T-helper 2 cell treated with Interferon-gamma antibody and Interleukin-4, amounts not matched to agents 5 μg/mL and 100 μg/mL, for 36 hours (primary cell): ENCODE results near the gene GPR31.

Experiments used
- DNase-seq: peaks from one replicate; pipeline ENCODE4 v3.0.0; 2021; ENCODE audit warnings: low spot score
- H3K27ac Mint-ChIP-seq: one replicate; pipeline ENCODE4 v1.8.0; 2021; ENCODE audit warnings: mild to moderate bottlenecking, mixed read lengths
- H3K27me3 Mint-ChIP-seq: one replicate; pipeline ENCODE4 v1.8.0; 2021; ENCODE audit warnings: low read depth, mixed read lengths
- H3K36me3 Mint-ChIP-seq: one replicate; pipeline ENCODE4 v1.8.0; 2021; ENCODE audit warnings: low read depth, mixed read lengths
- H3K4me1 Mint-ChIP-seq: one replicate; pipeline ENCODE4 v1.8.0; 2021; ENCODE audit warnings: low read depth, mixed read lengths
- H3K4me3 Mint-ChIP-seq: one replicate; pipeline ENCODE4 v1.8.0; 2022; ENCODE audit warnings: mild to moderate bottlenecking, moderate library complexity, mixed read lengths
- H3K9me3 Mint-ChIP-seq: one replicate; pipeline ENCODE4 v1.8.0; 2021; ENCODE audit warnings: mixed read lengths

Gene GPR31

DNA sequence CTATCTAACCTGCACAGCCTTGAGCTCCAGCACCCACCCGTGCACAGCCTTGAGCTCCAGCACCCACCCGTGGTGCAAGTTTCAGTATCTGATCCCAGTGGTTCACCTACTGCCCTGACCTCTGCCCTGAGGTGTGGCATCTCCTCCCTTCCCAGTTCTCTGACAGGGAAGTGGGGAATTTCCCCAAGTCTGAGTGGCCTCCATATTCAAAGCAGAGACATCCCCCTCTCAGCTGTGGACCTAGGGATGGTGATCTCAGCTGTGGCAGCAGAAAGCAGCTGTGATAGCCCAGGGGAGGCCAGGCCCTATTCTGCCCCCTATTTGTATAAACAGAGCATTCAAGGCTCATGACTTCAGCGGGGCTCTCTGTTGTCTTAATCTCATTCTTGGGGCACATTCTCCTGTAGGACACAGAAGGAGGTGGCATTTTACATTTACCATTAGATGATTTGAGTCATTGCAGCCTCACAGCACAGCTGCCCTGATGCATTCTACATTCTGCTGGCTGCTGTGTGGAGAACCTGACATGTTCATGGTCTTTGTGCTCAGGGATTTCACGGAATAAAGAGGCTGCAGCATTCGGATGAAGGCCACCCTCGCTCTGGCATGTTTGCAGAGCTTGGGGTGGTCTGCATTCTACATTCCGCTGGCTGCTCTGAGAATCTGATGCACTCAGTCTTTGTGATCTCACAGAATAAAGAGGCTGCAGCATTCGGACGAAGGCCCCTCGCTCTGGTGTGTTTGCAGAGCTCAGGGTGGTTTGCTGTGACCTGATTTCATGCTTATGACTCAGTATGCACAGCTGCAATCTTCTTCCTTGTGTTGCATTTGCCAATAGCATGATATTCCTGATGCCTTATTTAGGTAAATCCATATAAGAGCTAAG is 16.9 kb downstream of the GPR31 start:
- Mint-ChIP-seq H3K4me1 (peaks cover 2% of the 10 kb centered on the region), H3K4me3 (no peak overlapping the region), H3K27ac (no peak overlapping the region), H3K9me3 (no peaks in the 10 kb centered on the region), H3K27me3 (peaks cover 27% of the 10 kb centered on the region), H3K36me3 (no peaks in the 10 kb centered on the region)
- DNase-seq, result no peak

DNA sequence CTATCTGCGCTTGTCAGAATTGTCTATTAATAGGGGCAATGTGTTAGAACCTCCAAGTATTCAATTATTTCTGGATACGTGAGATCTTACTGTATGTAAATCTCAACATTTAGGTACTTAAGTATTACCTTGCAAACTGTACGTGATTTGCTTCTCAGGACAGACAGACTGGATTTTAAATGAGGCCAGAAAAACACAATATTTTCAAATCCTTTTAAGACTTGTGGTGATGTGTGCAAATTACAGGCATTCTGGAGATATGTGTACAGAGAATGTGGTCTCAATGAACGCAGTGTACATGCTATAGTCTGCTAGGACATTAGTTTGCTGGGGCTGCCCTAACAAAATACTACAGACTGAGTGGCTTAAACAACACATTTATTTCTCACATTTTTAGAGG is 18.0 kb downstream of the GPR31 start:
- no peaks in the 10 kb centered on the region for H3K36me3 Mint-ChIP-seq
- H3K4me1 Mint-ChIP-seq, result peaks cover 2% of the 10 kb centered on the region
- DNase-seq, result no peak
- H3K27ac Mint-ChIP-seq, result no peak overlapping the region
- H3K4me3 Mint-ChIP-seq, result no peak overlapping the region
- no peaks in the 10 kb centered on the region for H3K9me3 Mint-ChIP-seq
- peaks cover 27% of the 10 kb centered on the region for H3K27me3 Mint-ChIP-seq

DNA sequence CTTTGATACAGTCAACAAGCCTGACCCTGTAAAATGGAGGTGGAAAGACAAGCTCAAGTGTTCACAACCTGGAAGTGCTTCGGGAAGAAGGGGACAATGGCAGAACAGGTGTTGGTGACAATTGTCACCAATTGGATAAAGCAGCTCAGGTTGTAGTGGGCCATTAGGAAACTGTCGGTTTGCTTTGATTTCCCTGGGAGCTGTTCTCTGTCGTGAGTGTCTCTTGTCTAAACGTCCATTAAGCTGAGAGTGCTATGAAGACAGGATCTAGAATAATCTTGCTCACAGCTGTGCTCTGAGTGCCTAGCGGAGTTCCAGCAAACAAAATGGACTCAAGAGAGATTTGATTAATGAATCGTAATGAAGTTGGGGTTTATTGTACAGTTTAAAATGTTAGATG is 19.9 kb downstream of the GPR31 start:
- Mint-ChIP-seq H3K27ac (no peak overlapping the region), H3K9me3 (no peaks in the 10 kb centered on the region), H3K36me3 (no peaks in the 10 kb centered on the region), H3K4me3 (no peak overlapping the region), H3K4me1 (peaks cover 2% of the 10 kb centered on the region), H3K27me3 (peaks cover 20% of the 10 kb centered on the region)
- no peak for DNase-seq

DNA sequence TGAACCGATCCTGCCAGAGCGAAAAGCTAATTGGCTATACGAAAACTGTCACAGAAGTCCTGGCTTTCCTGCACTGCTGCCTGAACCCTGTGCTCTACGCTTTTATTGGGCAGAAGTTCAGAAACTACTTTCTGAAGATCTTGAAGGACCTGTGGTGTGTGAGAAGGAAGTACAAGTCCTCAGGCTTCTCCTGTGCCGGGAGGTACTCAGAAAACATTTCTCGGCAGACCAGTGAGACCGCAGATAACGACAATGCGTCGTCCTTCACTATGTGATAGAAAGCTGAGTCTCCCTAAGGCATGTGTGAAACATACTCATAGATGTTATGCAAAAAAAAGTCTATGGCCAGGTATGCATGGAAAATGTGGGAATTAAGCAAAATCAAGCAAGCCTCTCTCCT is 20.7 kb downstream of the GPR31 start:
- Mint-ChIP-seq H3K4me1 (peaks cover 2% of the 10 kb centered on the region), H3K4me3 (no peak overlapping the region)

DNA sequence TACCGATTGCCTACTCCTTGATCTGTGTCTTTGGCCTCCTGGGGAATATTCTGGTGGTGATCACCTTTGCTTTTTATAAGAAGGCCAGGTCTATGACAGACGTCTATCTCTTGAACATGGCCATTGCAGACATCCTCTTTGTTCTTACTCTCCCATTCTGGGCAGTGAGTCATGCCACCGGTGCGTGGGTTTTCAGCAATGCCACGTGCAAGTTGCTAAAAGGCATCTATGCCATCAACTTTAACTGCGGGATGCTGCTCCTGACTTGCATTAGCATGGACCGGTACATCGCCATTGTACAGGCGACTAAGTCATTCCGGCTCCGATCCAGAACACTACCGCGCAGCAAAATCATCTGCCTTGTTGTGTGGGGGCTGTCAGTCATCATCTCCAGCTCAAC is 21.4 kb downstream of the GPR31 start:
- H3K4me3 Mint-ChIP-seq, result no peak overlapping the region
- H3K9me3 Mint-ChIP-seq, result no peaks in the 10 kb centered on the region
- DNase-seq, result no peak
- peaks cover 2% of the 10 kb centered on the region for H3K4me1 Mint-ChIP-seq
- H3K36me3 Mint-ChIP-seq, result no peaks in the 10 kb centered on the region
- no peak overlapping the region for H3K27ac Mint-ChIP-seq
- peaks cover 17% of the 10 kb centered on the region for H3K27me3 Mint-ChIP-seq

More for the DNA sequence above, 20.7 kb downstream of the GPR31 start:
- no peaks in the 10 kb centered on the region for H3K36me3 Mint-ChIP-seq
- no peaks in the 10 kb centered on the region for H3K9me3 Mint-ChIP-seq
- no peak for DNase-seq
- no peak overlapping the region for H3K27ac Mint-ChIP-seq
- peaks cover 17% of the 10 kb centered on the region for H3K27me3 Mint-ChIP-seq

DNA sequence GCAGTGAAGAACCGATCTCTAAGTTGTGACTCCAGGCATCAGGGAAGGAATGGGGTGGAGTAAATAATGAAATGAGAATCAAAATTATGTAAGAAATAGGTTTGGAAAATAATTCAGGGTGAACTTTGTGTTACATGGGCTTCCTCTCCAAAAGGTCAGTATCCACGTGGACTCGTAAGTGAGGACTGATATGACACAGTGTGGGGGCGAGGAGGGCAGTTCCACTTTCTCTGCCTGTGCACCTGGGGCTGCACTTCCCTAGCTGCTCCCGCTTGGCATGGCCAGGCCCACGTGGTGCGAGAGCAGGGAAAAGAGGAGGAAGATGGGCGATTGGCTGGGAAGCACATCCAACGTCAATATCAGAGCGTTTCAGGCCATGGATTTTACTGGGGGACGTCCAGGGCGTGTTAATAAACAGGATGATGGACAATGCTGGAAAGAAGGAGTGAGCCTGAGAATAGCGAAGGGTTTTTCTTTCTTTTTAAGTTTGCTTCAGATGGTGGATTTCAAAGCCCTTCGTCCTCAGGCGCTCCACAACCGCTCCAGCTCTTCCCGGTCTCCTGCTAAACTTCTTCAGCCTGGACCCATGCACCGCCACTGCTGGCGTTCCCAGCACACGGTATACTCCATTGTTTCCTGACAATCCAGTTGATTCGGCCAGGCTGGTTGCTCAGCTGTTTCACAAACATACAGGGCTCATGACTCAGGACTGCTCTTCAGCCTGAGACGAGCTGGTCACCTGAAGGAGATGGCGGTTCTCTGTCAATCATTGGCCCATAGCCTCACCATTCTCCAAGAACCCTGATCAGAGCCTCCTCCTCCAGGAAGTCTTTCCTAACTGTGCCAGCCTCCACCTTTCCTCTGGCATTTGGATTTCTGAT is 23.1 kb downstream of the GPR31 start:
- no peaks in the 10 kb centered on the region for H3K9me3 Mint-ChIP-seq
- H3K4me1 Mint-ChIP-seq, result peaks cover 2% of the 10 kb centered on the region
- no peaks in the 10 kb centered on the region for H3K36me3 Mint-ChIP-seq
- no peak overlapping the region for H3K27ac Mint-ChIP-seq
- DNase-seq, result no peak
- peaks cover 14% of the 10 kb centered on the region for H3K27me3 Mint-ChIP-seq
- no peak overlapping the region for H3K4me3 Mint-ChIP-seq

DNA sequence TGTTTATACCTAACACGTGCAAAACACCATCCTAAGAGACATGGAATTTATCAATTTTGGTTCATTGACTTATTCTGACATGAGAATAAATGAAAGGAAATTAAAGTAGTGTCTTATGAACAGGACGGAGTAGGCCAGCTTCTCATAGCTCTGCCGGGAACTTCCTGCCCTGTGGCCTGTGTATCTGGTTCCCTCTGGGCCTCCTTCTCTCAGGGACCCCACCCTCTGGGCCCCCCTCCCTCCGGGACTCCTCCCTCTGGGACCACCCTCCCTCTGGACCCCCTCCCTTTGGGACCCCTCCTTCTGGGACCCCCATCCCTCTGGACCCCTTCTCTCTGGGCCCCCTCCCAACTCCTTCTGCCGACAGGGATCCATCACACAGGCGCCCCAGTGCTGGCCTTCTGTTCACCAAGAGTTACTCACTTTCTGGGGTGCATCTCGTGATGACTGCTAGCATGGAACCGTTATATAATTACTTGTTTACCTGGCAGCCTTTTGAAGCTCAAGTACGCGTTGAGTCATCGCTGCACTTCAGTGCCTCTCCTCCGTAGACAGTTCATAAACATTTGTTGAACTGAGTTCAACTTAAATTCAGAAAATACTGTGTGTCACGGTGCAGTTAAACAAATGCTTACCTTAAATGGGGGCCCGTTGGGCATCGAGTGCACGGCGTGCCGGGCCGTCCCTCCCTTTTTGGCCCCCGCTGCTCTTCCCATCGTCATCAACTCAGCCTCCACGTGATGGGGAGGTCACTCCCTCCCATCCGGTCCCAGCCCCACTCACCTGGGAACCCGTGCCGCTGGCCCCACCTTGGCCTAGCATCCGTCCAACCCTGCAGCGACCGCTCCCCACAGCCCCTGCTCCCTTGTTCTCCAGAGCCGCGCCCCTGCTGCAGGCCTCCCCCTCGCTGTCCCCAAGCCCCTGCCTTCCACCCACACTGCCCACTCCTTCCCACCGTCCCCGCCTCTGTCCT is 26.8 kb downstream of the GPR31 start:
- H3K4me3 Mint-ChIP-seq, result no peak overlapping the region
- no peaks in the 10 kb centered on the region for H3K4me1 Mint-ChIP-seq
- no peak for DNase-seq
- H3K36me3 Mint-ChIP-seq, result no peaks in the 10 kb centered on the region
- H3K9me3 Mint-ChIP-seq, result no peaks in the 10 kb centered on the region
- no peak overlapping the region for H3K27ac Mint-ChIP-seq
- H3K27me3 Mint-ChIP-seq, result no peaks in the 10 kb centered on the region

DNA sequence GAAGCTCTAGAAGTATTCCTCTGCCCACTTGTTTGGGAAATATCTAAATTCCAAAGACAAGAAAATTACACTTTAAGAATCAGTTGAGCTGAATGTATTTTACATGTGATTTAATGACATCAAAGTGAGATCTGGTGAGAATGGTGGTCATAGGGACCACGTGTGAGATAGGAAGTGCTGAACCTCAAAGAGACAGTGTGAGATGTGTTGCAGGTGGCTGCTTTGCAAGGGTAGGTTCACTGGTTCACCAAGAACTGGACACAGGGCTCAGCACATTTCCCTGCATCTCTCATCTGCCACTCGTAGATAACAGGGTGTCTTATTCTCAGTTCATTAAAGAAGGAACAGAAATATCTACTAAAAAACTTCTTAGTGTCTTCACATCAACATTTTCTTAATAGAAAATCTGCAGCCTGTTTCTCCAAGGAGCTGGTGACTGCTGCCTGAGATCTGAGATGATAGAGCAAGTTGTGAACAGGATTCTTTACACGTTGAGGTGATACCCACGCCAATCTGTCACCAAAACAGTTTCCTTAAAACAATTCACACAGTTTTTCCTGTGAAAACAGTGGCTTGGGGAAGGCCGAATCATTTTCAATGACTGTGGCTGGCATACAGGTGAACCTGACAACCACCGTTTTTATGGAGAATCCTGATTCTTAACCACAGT is 27.6 kb downstream of the GPR31 start:
- H3K27me3 Mint-ChIP-seq, result no peaks in the 10 kb centered on the region
- H3K9me3 Mint-ChIP-seq, result no peaks in the 10 kb centered on the region
- no peak for DNase-seq
- no peak overlapping the region for H3K27ac Mint-ChIP-seq
- H3K36me3 Mint-ChIP-seq, result no peaks in the 10 kb centered on the region
- H3K4me3 Mint-ChIP-seq, result no peak overlapping the region
- H3K4me1 Mint-ChIP-seq, result no peaks in the 10 kb centered on the region

DNA sequence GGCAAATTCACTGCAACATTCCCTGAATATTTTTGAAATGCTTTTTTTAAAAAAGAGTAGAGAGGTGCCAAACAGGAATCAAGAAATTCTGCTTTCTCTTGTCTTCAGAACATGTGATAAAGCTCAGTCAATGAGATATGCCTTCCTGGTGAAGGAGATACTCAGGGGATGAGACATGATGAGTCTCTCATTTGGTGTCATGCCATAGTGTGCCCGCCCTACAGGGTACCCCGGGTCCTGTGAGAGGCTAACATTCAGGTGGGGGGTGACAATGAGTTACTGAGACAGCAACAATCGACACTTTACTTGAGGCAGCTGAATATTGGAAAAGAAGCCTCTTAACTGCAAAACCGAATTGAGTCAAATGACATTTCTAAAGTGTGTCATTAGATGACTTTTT is 28.2 kb downstream of the GPR31 start:
- DNase-seq, result no peak
- Mint-ChIP-seq H3K4me3 (no peak overlapping the region), H3K9me3 (no peaks in the 10 kb centered on the region), H3K27me3 (no peaks in the 10 kb centered on the region), H3K36me3 (no peaks in the 10 kb centered on the region), H3K27ac (no peak overlapping the region), H3K4me1 (no peaks in the 10 kb centered on the region)

DNA sequence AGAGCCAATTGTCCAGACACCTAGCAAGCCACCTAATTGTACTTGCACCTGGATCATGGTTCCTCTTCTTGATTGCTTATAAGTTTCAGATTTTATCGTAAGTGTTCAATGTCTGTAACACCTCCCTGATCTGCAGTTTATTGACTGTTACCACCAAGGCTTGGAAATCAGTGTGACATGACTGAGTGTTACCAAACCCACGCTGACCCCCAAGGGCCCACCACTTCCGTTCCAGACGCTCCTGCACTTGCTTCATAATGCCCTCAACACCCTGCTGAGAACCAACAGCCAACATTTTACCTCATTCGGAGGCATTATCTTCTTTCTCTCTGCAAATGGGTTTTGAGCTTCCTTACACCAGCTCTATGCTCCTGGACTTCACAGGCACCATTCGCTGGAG is 28.6 kb downstream of the GPR31 start:
- Mint-ChIP-seq H3K36me3 (no peaks in the 10 kb centered on the region), H3K9me3 (no peaks in the 10 kb centered on the region), H3K4me1 (no peaks in the 10 kb centered on the region), H3K4me3 (no peak overlapping the region), H3K27ac (no peak overlapping the region), H3K27me3 (no peaks in the 10 kb centered on the region)
- no peak for DNase-seq

DNA sequence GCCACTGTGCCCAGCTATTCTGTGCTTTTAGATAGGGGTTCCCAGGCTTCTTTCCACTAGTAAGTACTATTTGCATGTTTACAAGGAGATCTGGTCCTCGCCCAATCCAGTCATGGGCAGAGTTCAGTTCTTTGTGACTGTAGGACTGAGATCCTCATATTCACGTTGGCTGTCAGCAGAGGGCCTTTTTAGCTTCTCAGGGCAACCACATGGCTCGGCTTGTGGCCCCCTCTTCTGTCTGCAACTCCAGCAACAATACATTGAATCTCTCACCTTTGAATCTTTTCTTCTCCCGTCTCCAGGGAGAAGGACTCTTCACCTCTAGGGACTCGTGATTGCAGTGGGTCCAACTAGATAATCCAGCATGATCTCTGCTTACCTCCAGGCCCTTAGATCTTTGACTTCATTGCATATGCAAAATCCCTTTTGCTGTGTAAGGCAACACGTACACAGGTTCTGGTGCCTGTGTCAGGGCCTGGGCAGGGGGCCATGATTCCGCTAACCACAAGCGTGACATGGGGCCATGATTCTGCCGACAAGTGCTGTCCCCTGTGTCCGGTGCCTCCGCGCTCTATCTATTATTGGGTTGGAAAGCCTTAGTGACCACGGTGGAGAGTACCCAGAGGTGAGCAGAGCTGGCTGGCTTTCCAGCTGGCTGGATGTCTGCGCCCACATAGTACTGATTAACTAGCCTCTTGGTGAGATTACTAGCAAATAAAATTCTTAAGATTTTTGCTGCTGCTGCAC is 29.8 kb downstream of the GPR31 start:
- Mint-ChIP-seq H3K4me1 (no peaks in the 10 kb centered on the region), H3K27ac (no peak overlapping the region), H3K36me3 (no peaks in the 10 kb centered on the region), H3K9me3 (no peaks in the 10 kb centered on the region), H3K4me3 (no peak overlapping the region), H3K27me3 (no peaks in the 10 kb centered on the region)
- DNase-seq, result no peak

DNA sequence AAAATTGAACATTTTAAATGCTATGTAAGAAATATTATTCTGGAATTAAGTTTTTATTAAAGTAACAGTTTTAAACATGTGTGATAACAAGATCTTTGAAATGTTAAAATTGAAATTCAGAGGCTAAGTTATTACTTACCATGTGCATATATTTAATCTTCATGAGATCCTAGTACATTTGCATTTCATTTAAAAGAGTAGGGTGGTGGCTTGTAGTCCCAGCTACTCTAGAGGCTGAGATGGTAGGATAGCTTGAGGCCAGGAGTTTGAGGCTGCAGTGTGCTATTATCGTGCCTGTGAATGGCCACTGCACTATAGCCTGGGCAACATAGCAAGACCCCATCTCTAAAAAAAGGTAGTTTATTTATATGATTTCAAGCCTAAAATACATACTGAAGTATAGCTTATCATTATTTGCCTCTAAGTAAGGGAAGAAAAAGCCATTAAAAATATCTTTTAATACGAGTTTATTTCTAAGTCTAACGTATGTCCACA is 31.9 kb downstream of the GPR31 start:
- Mint-ChIP-seq H3K27me3 (no peaks in the 10 kb centered on the region), H3K36me3 (no peaks in the 10 kb centered on the region), H3K27ac (no peak overlapping the region), H3K9me3 (no peaks in the 10 kb centered on the region), H3K4me3 (no peak overlapping the region), H3K4me1 (no peaks in the 10 kb centered on the region)
- no peak for DNase-seq
